ENCODE results near the gene RAPGEF1.

DNA sequence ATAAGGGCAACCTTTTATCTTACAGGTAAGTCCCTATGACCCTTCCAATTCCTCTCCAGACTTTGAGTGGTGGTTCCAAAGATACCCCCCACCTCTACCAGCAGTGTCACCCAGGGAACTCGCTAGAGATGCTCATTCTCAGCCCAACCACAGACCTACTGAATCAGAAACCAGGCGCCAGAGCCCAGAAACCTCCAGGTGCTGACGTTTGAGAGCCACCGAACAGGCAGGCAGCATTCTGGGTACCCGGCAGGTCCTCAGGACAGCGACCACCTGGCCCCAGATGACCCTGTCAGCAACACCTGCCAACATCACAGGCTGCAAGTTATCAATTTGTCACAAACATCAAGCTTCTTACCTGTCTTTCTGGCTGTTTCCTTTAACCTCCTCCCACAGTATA, 19.5 kb downstream of the RAPGEF1 start:
- TF ChIP-seq, protein P1, sequence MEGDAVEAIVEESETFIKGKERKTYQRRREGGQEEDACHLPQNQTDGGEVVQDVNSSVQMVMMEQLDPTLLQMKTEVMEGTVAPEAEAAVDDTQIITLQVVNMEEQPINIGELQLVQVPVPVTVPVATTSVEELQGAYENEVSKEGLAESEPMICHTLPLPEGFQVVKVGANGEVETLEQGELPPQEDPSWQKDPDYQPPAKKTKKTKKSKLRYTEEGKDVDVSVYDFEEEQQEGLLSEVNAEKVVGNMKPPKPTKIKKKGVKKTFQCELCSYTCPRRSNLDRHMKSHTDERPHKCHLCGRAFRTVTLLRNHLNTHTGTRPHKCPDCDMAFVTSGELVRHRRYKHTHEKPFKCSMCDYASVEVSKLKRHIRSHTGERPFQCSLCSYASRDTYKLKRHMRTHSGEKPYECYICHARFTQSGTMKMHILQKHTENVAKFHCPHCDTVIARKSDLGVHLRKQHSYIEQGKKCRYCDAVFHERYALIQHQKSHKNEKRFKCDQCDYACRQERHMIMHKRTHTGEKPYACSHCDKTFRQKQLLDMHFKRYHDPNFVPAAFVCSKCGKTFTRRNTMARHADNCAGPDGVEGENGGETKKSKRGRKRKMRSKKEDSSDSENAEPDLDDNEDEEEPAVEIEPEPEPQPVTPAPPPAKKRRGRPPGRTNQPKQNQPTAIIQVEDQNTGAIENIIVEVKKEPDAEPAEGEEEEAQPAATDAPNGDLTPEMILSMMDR (IDR thresholded peaks at IDR 0.05), result no peak
- TF ChIP-seq POLR2A (IDR thresholded peaks at IDR 0.05), result no peak

Measured in ovary (tissue), 3 donors.